Stimulated activated CD8-positive, alpha-beta memory T cell treated with anti-CD3 and anti-CD28 coated beads, Interleukin-12 subunit alpha, Interleukin-12 subunit beta, amount 100 ng/mL, for 24 hours (primary cell): ENCODE results near the gene TRA2A.

ENCODE experiments used
- DNase-seq: peaks from one replicate; pipeline ENCODE4 v3.0.0-alpha.2; 2020; ENCODE audit errors: extremely low read depth

Gene TRA2A

DNA sequence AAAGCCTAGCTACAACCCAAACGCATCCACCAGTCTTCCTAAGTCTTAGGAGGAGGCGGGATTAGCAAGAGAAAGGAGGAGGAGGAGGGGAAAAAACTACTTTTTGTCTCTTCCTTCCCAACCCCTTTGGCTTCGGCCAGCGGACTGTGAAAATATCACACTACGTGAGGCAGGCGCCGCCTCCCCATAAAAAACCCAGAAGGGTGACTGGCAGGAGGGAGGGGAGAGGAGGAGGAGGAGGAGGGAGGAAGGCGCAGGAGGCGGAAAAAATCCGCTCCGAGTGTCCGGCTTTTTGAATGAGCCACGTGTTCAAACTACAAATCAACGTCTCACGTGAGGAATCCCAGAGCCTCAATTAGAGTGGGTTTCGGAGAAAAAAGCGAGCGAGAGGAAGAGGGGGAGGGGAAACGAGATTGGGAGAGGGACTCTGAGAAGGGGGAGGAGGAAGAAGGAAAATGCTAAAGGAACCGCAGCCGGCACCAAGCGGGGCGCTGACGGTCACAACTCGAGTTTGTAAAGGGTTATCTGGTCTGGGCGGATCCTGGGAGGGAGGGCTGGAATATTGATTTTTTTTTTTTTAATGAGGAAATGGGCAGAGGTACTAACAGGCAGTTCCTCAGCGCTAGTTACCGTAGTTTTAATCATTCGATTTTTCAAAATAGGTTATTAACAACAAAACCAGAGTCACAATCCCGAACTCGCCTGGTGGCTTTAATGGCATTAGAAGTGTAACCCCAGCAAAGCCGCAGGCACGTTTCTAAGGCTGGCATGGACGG is 61.3 kb downstream of the TRA2A start, which contains the start of gene IGF2BP3:
Gene IGF2BP3, minus strand, starts transcription at position 162 of the 776 bp plus-strand sequence. CDS start 381 bp downstream, outside the sequence.
- DNase-seq: no peak

DNA sequence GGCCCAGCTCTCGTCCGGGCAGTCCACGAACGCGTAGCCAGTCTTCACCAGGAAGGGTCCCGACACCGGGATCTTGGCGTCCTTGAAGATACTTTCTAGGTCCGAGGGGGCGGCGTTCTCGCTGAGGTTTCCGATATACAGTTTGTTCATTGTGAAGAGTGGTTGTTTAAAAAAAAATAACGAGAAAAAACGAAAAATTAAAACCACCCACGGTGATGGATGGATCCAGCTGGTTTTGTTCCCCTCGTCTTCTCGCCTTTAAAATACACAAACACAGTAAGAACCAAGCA is 61.9 kb downstream of the TRA2A start:
- no peak for DNase-seq

DNA sequence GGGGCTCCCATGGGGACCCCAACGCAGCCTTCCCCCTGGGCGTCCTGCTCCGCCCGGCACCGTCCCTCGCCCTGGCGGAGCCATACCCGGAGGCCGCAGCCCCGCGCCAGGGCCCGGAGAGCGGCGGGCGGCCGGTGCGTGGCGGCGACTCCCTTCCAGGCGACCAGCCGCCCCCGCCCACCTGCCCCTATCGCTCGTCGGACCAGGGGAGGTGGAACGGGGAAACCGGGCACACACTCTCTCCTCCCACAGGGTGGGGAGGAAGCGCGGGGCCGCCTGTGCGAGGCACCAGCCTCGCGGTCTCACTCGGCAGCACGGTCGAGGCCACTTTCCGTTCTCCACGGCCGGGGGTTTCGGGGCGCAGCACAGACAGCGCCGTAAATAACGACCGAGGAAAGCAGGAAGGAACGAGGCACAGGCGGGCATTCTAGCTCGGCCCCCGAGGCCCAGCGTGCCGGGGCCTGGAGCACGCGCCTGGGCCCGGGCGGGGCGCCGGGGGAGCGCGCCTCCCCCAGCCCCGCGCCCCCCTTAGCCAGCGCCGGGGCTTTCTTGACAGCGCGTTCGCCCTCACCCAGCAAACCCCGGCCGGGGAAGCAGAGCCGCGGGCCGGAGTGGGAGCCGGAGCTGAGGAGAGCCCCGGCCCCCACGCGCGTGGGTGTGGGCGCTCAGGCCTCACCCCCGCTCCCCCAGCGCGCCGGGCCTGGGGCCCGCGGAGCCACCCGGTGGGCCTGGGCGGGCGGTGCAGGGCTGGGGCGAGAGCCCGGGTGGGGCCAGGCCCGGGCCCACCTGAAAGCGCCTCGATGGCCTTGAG is 62.4 kb downstream of the TRA2A start:
- DNase-seq: no peak

DNA sequence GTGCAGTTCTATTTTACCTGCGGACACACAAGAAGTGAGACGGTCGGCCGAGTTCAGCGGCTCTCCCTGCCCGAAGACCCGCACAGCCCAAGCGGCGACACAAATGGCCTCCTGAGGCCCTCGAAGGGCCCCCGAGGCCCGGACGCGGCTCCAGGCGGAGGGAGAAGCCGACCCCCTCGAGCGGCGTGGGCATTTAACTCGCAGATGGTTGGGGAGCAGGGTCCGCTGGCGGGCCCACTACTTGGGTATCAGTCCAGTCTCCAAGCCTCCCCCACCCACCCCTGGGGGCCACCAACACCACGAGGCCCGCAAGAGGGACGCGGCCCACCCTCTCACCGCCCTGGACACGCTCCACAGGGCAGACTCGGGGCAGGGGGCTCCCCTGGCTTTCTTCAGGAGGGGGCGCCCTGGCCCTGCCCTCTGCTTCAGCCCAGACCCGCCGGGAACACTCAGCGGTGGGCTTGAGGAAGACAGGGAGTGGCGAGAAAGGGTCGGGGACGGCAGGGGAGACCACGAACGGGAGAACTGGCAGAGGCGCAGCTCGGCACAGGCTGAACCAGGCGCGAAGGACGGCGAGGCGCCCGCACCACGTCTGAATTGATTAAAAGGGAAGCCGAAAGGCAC is 63.1 kb downstream of the TRA2A start:
- DNase-seq: no peak

DNA sequence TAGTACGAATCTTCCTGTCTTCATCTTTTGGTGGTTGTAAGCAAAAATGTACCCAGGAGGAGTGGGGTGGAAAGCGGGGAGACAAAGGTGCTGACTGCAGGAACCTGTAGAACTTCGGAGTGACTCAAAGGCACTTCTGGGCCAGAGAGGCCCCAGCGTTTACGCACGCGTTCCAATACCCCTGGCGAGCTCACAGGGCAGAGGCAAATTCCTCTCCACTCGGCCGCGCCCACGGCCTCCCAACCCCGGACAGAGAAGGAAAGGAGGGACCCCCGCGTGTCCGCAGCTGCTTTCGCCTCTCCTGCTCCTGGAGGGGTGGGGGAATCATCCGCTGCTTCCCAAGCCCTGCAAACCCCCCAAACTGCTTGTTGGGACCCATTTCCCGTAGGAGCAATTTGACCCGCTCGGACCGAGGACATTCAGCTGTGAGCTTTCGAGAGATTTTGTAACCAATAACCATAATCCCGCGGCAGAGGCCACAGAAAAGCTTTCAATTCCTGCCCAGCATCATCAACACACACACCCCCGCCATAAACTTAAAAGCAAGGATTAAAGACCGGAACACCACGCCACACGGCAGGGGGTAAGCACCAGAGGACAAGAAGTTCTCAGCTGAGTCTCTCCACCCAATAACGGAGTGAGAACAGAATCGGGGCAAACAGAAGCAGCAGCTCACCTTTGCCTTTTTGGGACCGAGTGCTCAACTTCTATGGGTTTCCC is 63.8 kb downstream of the TRA2A start:
- no peak for DNase-seq

DNA sequence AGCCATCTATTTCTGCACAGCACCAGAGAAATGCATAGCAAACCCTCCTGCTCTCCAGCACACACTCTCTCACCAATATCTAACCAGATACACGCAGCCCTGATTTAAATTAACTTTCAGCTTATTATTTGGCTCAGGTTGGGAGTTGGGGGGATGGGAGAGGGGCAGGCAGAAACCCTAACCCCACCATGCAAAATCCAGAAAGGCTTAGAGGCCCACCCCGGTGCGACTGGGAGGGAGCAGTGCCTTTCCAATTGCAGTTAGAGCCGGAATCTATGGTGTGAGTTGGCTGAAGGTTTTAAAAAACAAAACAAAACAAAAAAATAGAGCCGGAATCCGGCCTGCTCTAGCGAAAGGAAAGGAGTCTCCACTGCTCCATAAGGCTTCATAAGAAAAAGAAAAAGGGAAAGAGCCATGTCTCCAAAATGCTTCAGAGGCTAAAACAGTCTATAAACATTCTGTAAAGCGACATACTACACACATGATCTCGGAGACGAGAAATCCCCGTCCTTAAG is 64.4 kb downstream of the TRA2A start:
- no peak for DNase-seq

DNA sequence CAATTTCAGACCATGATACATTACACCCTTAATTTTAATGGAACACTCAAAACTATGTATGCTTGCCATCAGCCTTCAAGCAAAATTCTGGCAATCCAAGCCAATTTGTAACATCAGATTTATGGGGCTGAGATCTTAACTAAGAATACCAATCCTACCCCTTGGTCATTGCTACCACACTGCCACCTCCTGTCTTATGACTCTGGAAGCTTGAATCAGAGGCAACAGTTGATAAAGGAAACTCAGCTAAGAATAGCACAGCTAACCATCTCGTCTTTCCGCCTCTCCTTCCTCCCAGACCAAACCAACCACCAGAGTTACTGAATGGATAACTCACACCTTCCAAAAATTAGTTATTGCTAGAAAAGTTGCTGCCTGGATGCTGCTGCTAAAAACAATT is 68.9 kb downstream of the TRA2A start:
- no peak for DNase-seq

DNA sequence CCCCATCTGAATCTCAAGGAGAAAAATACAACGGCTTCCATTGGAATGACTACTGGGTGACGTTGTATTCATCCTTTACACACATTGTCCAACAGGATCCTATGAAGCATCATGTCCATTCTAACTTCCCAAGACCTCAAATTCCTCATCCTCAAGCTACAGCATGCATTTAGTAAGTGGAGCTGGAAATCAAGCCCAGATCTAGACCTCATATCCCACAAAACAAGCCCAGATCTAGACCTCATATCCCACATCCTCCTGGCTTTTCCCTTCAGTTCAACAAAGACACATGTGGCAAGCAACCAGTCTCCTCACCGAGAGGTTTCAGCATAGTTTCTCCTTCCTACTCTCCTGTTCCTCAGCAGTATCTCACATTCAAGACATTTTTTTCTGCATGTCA is 73.7 kb downstream of the TRA2A start:
- no peak for DNase-seq

DNA sequence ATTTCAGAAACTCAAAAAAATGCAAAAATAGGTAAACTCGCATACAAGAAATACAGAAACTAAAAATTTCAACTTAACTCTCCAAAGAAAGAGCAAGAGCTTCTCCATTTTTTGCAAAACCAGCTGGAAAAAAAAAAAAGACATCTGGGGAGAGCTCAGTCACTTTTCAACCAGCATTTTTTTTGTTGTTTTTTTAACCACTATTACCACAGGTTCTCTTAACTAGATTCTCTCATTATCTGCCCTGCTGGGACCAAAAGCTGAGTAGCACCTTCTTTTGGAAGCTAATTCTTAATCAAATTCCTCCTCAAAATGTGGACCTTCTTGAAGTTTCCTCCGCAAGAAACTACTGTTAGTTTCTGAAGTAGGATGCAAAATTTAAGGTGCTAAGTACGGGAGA is 75.7 kb downstream of the TRA2A start:
- DNase-seq: no peak

DNA sequence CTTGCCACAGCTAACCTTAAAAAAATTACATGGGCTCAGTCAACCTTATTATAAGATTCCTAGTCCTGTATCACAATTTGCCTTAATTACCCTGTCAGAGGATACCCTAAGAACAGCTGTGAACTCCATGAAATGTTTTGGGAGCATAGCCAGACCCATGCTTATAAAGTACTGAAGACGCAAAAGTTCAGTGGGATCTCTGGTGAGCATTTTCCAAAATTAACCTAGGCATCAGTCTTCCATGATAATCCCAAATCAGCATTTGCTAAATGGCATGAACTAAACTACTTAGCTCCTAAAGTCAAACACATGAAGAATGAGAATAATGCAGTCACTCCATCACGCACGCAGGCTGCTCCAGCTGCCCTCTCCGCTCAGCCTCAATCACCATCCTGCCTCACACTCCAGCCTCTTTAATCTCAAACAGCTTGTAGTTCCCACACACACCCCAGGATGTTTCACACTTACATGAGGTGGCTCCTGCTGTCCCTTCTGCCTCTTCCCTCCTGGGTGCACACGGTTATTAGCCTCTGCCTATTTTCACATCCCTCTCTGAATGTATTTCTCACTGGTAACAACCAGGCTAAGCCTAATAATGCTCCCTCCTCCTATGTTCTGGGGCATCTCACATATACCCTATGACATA is 76.8 kb downstream of the TRA2A start:
- no peak for DNase-seq
